Fibroblast of skin of back (primary cell): ENCODE results near the gene DNAJC17.

Experiments used
- DNase-seq: peaks from one replicate; pipeline ENCODE4 v3.0.0-alpha.2; 2013

DNAJC17 gene

DNA sequence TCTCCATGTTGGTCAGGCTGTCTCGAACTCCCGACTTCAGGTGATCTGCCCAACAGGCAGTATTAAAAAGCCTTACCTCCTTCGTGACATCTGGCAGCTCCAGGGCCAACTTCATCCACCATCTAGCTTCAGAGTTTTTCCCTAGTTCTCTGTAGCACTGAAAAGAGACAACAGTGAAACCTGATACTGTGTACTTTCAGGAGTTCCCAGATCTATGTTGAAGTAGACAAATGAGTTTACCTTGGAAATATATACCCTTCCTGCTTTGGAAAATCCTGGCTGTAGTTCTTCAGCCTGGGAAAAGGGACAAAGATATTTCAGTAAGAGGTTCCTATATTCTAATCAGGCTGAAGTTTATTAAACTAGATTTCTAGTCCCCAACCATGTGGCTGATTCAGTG lies 70.2 kb downstream of the DNAJC17 start:
- no peak for DNase-seq

DNA sequence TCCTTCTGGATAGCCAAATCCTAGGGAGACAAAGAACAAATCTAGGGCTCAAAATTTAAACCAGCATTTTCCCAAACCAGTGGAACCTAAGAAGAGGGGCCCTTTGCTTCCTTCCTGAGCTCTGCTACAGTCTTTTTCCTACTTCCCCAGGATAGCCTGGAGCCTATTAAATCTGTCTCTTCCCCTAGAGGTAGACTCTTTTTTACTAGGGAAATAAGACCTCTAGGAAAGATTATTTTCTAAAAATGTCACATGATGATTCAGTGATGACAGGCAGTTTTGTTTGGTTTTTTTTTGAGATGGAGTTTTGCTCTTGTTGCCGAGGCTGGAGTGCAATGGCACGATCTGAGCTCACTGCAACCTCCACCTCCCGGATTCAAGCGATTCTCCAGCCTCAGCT lies 70.7 kb downstream of the DNAJC17 start:
- no peak for DNase-seq

DNA sequence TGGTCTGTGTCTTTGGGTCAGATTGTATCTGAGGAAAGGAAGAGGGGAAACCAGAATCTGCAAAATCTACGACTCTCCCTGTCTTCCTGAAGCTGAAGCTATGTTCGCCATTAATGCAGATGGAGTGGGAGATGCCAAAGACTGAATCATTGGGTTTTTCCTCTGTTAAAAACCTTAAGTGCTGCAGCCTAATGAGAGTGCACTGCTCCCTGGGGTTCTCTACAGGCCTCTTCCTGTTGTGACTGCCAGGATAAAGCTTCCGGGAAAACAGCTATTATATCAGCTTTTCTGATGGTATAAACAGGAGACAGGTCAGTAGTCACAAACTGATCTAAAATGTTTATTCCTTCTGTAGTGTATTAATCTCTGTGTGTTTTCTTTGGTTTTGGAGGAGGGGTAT lies 76.2 kb downstream of the DNAJC17 start:
- no peak for DNase-seq

DNA sequence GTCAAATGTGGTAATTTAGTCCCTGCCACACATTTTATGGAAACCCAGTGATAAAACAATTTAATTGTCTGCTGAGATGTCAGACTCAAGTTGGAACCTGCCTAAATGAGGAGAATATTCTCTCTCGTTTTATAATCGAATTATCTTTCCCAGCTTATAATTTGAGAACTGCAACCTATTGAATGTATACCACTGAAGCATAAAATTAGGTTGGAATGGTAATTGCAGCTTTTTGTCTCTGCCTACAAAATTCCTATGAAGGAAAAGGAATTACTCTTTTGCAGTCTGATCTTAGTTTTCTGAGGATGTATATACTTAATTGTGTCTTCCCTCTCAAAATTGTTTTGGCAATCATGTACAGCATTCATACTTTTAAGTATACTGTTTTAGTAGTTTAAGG lies 83.4 kb downstream of the DNAJC17 start:
- DNase-seq, result no peak

DNA sequence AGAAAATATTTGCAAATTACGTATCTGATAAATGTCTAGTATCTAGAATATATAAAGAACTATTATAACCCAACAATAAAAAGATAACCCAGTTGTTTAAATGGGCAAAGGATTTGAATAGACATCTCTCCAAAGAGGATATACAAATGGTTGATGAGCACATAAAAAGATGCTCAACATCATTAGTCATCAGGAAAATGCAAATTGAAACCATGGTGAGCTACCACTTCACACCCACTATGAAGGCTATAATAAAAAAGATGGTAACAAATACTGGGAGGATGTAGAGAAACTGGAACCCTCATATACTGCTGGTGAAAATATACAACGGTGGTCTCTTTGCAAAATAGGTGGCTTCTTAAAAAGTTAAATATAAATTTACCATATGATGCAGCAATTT lies 84.3 kb downstream of the DNAJC17 start:
- no peak for DNase-seq

DNA sequence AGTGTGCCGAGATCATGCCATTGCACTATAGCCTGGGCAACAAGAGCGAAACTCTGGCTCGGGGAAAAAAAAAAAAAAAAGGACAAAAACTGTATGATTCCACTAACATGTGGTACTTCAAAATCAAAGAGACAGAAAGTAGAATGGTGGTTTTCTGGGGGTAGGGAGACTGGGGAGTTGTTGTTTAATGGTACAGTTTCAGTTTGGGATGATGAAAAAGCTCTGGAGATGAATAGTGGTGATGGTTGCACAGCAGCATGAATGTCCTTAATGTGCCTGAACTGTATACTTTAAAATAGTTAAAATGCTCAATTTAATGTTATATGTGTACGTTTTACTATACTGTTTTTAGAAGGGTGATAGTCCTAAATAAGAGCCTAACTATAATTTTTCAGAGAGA lies 84.9 kb downstream of the DNAJC17 start:
- DNase-seq, result no peak

DNA sequence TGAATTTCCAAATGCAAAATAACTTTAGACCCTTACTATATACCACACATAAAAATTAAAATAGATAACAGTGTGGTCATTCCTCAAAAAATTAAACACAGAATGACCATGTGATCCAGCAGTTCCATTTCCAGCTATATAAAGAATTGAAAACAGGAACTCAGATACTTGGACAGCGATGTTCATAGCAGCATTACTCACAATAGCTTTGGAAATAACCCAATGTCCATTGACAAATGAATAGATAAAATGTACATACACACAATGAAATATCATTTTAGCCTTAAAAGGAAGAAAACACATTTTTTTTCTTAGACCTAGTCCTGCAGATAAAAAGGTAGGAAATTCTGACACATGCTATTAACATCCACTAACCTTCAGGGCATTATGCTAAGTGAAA lies 85.6 kb downstream of the DNAJC17 start:
- DNase-seq, result no peak

DNA sequence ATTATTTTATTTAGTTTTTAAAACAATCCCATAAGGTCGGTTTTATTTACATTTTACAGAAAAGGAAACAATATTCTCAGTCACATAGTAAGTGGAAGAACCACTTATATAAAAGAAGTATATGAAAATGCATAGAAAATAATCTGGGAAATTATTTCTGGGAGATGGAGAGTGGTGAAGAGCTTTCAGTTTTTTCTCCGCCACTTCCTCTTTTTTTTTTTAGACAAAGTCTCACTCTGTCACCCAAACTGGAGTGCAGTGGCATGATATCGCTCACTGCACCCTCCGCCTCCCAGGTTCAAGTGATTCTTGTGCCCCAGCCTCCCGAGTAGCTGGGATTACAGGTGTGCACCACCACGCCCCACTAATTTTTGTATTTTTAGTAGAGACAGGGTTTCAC lies 91.1 kb downstream of the DNAJC17 start:
- DNase-seq, result no peak
